SK-N-SH treated with all-trans-retinoic acid at 6 μM for 48 hours (cell line): ENCODE measurements around the gene RASA1.

ENCODE experiments used
- ESRRG ChIP-seq: fragments of 250-450 bp; sonication (Bioruptor Pico); IDR thresholded peaks from 2 replicates; pipeline ENCODE4 v1.6.1; 2021; ENCODE audit warnings: mild to moderate bottlenecking
- ISL1 ChIP-seq: fragments of 250-450 bp; sonication (Bioruptor Pico); IDR thresholded peaks from 2 replicates; pipeline ENCODE4 v2.1.2; 2022; ENCODE audit warnings: mild to moderate bottlenecking, moderate library complexity
- RARB ChIP-seq: fragments of 250-450 bp; sonication (Bioruptor Pico); IDR thresholded peaks from 2 replicates; pipeline ENCODE4 v1.8.0; 2021; ENCODE audit warnings: mild to moderate bottlenecking, moderate library complexity
- TCF4 ChIP-seq: fragments of 250-450 bp; sonication (Bioruptor Pico); IDR thresholded peaks from 2 replicates; pipeline ENCODE4 v1.8.0; 2021; ENCODE audit warnings: mild to moderate bottlenecking, moderate library complexity, borderline replicate concordance
- ZFP3 ChIP-seq: fragments of 250-450 bp; sonication (Bioruptor Pico); IDR thresholded peaks from 2 replicates; pipeline ENCODE4 v1.5.0; 2020; ENCODE audit warnings: mild to moderate bottlenecking, moderate library complexity
- ZFP30 ChIP-seq: fragments of 450-650 bp; formaldehyde crosslinking; IDR thresholded peaks from 2 replicates; pipeline ENCODE4 v1.5.0; 2022; ENCODE audit warnings: mild to moderate bottlenecking, moderate library complexity
- TF ChIP-seq, protein P1 (sequence below): fragments of 250-450 bp; sonication (Bioruptor Pico); IDR thresholded peaks from 2 replicates; pipeline ENCODE4 v1.8.0; 2020; ENCODE audit warnings: mild to moderate bottlenecking, moderate library complexity, borderline replicate concordance
- TF ChIP-seq, protein P2 (sequence below): fragments of 250-450 bp; sonication (Bioruptor Pico); IDR thresholded peaks from 2 replicates; pipeline ENCODE4 v1.5.1; 2021; ENCODE audit warnings: mild to moderate bottlenecking, moderate library complexity

DNA sequence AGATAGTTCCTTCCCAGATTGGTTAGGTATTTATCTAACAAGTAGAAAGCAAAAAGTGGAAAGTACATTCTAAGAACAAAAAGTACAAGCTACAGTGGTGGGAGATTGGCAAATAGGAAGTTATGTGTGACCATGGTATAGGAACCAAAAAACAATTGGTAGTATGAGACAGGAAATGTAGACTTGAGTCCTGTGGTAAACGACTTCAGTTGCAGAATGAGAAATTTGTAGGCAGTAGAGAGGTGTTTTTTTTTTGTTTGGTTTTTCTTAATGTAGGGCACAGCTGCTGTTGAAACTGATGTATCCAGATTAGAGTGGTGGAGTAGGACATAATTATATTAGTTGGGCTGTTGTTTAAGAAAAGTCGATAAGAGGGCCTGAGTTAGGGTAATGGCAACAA is 73.0 kb downstream of the RASA1 start:
- TF ChIP-seq RARB = no peak
- no peak for TF ChIP-seq ESRRG
- TF ChIP-seq, protein P1, sequence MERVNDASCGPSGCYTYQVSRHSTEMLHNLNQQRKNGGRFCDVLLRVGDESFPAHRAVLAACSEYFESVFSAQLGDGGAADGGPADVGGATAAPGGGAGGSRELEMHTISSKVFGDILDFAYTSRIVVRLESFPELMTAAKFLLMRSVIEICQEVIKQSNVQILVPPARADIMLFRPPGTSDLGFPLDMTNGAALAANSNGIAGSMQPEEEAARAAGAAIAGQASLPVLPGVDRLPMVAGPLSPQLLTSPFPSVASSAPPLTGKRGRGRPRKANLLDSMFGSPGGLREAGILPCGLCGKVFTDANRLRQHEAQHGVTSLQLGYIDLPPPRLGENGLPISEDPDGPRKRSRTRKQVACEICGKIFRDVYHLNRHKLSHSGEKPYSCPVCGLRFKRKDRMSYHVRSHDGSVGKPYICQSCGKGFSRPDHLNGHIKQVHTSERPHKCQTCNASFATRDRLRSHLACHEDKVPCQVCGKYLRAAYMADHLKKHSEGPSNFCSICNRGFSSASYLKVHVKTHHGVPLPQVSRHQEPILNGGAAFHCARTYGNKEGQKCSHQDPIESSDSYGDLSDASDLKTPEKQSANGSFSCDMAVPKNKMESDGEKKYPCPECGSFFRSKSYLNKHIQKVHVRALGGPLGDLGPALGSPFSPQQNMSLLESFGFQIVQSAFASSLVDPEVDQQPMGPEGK (CRISPR knock-in tag) = no peak
- TF ChIP-seq ZFP3 (CRISPR knock-in tag) = no peak
- TF ChIP-seq ISL1 (CRISPR knock-in tag) = peak; percentile 27; the same call in 1 of the 2 replicates
- TF ChIP-seq, protein P2, sequence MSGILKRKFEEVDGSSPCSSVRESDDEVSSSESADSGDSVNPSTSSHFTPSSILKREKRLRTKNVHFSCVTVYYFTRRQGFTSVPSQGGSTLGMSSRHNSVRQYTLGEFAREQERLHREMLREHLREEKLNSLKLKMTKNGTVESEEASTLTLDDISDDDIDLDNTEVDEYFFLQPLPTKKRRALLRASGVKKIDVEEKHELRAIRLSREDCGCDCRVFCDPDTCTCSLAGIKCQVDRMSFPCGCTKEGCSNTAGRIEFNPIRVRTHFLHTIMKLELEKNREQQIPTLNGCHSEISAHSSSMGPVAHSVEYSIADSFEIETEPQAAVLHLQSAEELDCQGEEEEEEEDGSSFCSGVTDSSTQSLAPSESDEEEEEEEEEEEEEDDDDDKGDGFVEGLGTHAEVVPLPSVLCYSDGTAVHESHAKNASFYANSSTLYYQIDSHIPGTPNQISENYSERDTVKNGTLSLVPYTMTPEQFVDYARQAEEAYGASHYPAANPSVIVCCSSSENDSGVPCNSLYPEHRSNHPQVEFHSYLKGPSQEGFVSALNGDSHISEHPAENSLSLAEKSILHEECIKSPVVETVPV = no peak
- TF ChIP-seq ZFP30 (CRISPR knock-in tag) = no peak
- TF ChIP-seq TCF4 (CRISPR knock-in tag) = peak; percentile 34; the same call in 1 of the 2 replicates
